Globus pallidus (tissue), 1 donor: ENCODE data around the gene USP50.
"Not testable (repeated sequence)": the region's sequence is repeated elsewhere in the genome, so short reads cannot be mapped to it uniquely, and the experiment has no call there.

Experiments used
- DNase-seq: peaks from one replicate; pipeline ENCODE4 v3.0.0-alpha.2; 2015; ENCODE audit warnings: low spot score

USP50 gene

GRCh38 chr15:50503144-50503543 is 43.3 kb downstream of the USP50 start:
- no peak for DNase-seq

DNA sequence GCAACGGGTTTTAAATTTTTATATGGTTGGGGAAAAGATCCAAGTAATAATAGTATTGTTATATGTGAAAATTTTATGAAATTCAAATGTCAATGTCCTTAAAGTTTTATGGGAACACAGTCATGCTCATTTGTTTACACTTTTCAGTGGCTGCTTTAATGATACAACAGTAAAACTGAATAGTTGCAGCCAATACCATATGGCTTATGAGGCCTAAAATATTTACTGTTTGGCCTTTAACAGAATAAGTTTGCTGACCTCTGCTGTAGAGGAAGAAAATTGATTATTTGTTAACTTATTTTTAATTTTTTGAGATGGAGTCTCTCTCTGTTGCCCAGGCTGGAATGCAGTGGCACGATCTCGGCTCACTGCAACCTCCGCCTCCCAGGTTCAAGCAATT is 44.7 kb downstream of the USP50 start:
- DNase-seq = no peak

DNA sequence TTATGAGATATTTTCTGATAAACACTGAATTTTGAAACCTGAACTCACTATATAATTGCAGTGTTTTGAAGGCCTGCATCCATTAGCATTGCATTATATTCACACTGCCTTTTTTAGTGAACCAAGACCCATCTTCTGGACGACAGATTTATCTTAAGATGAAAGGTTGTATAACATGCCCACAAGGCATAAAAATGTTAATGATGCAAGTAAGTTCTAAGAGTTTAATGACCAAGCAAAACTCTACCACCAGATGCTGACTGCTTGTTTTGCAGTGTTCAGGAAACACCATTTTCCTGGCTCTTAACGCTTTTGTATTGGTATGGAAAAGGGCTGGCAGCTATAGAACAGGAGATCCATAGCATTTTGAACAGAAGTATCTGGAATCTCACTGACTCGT is 46.1 kb downstream of the USP50 start:
- DNase-seq = no peak

GRCh38 chr15:50496692-50497091 is 49.8 kb downstream of the USP50 start:
- no peak for DNase-seq

GRCh38 chr15:50494547-50494946 is 51.9 kb downstream of the USP50 start:
- not testable (repeated sequence) for DNase-seq

DNA sequence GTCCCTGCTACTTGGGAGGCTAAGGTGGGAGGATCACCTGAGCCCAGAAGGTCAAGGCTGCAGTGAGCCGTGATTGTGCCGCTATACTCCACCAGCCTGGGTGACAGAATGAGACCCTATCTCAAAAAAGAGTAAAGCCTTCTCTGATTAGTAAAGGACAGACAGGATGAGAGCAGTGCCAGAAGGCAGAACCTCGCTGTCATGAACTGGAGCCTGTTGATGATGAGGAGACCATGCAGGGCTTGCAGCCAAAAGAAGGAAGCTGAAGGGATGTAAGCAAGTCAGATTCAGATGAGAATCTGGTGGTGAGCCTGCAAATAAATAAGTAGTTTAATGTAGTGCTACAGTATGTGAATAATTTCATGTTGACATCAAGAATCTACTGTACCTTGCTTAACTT is 52.8 kb downstream of the USP50 start:
- no peak for DNase-seq

GRCh38 chr15:50487287-50487686 is 59.2 kb downstream of the USP50 start:
- no peak for DNase-seq

GRCh38 chr15:50485389-50485788 is 61.1 kb downstream of the USP50 start:
- no peak for DNase-seq

DNA sequence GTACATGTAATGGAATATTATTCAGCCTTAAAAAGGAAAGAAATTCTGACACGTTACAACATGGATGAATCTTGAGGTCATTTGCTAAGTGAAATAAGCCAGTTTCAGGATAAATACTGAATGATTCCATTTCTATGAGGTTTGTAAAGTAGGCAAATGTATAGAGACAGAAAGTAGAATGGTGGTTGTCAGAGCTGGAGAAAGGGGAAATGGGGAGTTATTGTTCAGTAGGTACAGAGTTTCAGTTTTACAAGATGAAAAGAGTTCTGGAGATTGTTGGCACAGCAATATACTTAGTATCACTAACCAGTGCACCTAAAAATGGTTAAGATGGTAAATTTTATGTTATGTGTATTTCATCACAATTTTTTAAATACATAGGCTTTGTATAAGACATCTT is 61.7 kb downstream of the USP50 start:
- DNase-seq = no peak

DNA sequence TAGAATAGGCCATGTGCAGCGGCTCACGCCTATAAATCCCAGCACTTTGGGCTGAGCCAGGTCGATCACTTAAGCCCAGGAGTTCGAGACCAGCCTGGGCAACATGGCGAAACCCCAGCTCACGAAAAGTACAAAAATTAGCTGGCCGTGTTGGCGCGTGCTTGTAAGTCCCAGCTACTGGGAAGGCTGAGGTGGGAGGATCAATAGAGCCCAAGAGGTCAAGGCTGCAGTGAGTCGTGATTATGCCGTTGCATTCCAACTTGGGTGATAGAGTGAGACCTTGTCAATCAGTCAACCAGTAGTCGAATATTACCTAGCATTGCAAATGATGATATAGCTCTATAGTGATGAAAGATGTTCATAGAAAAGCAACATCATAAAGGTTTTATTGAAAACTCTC is 70.3 kb downstream of the USP50 start:
- DNase-seq = no peak

- no peak for DNase-seq
Measured at GRCh38 chr15:50471072-50471471, 75.4 kb downstream of the USP50 start.

GRCh38 chr15:50463423-50464358 is 82.8 kb downstream of the USP50 start:
- DNase-seq = no peak

DNA sequence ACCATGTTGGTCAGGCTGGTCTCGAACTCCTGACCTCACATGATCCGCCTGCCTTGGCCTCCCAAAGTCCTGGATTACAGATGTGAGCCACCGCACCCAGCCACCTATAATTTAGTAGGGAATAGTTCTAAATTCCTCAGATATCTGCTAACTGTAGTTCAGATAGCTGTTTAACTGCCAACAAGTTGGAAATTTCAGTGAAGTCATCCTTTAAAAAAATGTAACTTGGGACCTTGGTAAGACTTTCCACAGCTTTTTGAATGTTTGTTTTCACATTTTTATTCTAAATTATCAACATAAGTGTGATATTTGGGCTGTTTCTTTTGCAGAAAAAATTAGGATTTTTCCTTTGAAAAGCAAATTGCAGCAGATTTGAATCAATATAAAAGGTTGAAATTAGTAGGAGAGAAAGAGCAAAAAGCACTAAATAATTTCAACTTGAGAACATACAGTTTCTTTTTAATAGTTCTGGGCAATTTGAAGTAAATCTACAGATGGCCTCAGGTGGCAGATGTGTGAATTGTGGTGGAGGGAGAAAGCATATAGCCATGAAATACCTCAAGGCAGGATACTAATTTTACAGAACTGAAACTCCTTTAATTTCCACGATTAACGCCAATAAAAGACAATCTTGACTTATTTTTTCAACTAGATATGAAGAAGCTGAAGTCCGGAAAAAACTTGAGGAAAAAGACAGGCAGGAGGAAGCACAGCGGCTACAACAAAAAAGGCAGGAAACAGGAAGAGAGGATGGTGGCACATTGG is 87.9 kb downstream of the USP50 start:
- no peak for DNase-seq

DNA sequence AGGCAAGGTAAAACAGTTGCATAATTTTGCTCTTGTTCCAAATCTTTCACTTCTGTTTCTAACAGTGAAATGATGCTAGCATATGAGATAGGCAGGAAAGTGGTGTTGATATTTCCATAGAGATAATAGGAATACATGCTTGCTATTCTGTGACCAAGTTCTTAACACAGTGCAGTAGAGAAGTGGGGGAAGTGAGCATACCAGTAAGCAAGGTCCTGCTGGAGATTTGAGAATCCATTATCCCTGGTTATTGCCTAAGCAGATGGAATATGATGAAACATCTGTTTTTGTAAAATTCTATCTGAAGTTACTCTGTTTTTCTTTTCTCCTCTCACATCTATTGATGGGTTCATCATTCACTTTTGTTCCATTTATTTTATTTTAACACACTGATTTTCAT is 93.5 kb downstream of the USP50 start:
- no peak for DNase-seq
